HG03025 (cell line): ENCODE data around the gene OSTC.
"Not testable (repeated sequence)": the region's sequence is repeated elsewhere in the genome, so short reads cannot be mapped to it uniquely, and the experiment has no call there.

Experiments
- ATAC-seq: cut with Tn5 transposase; IDR thresholded peaks from one replicate; pipeline ENCODE4 v1.9.1; 2021; ENCODE audit warnings: mild to moderate bottlenecking, moderate library complexity; ENCODE audit not compliant: unreplicated experiment, low FRiP score

The OSTC gene

GRCh38 chr4:108709722-108710121 lies 59.3 kb downstream of the OSTC start:
- no peak for ATAC-seq

DNA sequence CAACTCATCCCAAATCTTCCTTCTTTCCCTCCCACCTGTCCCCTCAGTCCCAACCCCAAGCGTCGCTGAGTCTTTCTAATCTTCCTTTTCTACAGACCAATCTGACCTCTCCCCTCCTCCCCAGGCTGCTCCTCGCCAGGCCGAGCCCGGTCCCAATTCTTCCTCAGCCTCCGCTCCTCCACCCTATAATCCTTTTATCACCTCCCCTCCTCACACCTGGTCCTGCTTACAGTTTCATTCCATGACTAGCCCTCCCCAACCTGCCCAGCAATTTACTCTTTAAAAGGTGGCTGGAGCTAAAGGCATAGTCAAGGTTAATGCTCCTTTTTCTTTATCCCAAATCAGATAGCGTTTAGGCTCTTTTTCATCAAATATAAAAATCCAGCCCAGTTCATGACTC lies 60.2 kb downstream of the OSTC start:
- ATAC-seq, result not testable (repeated sequence)

GRCh38 chr4:108714880-108715279 lies 64.5 kb downstream of the OSTC start:
- no peak for ATAC-seq

GRCh38 chr4:108716340-108716739 lies 65.9 kb downstream of the OSTC start:
- no peak for ATAC-seq

- ATAC-seq, result no peak
Observed at GRCh38 chr4:108717386-108717785, 67.0 kb downstream of the OSTC start.
